Measurements from ENCODE around the gene PIGW. TPM values are rescaled to one million over a fixed set of nuclear protein-coding genes. Genes with fewer than 3 reads are reported as not detected.
A peak's percentile ranks its signal among the peaks of the same experiment; 100 is the strongest.

Gene PIGW
- total and polyA plus RNA-seq, 2 experiments from 2014 or later: 10.2 to 10.8 TPM

DNA sequence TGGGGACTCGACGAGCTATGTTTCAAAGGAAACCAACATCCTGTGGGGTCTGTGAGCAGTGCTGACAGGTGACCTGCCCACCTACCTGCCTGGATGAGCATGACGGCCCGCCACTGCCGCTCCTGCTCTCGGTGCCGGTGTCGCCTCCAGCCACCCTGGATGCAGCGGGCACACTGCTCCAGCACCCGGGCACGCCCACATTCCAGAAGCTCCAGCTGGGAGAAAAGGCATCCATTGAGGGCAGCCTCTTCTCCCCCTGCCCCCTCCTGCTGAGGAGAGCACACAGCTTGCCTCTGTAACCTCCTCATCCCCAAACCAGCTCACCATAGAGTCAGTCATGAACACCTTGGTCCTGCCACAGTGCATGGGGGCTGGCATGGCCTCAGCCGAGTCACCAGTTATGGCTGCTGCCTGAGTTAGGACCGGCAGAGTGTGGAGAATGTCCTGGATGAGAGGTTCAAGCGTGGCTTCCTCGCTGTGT is 34.0 kb upstream of the PIGW start:
- Histone ChIP-seq H2AFZ (no peak overlapping the region), H3K4me1 (ENCODE audit: insufficient read depth) (no peaks in the 10 kb centered on the region), H3K4me2 (no peak overlapping the region), H3K27ac (no peak overlapping the region), H3K4me3 (no peak overlapping the region), H4K20me1 (ENCODE audit: insufficient read depth, poor library complexity, severe bottlenecking) (no peaks in the 10 kb centered on the region), H3K79me2 (no peaks in the 10 kb centered on the region), H3K36me3 (replicated peaks; ENCODE audit: insufficient read depth, low read depth) (no peaks in the 10 kb centered on the region), H3K9me2 (replicated peaks; ENCODE audit: insufficient read depth) (no peaks in the 10 kb centered on the region), H3K9me3 (ENCODE audit: low read depth) (no peaks in the 10 kb centered on the region), H3K27me3 (no peaks in the 10 kb centered on the region)
- DNase-seq (ENCODE audit: low spot score): peak; percentile 2
- 95% methylated on average over 15 of the region's 15 CpGs for WGBS (ENCODE audit: low lambda C conversion rate, missing lambda C conversion rate)
- TF ChIP-seq, protein P1, sequence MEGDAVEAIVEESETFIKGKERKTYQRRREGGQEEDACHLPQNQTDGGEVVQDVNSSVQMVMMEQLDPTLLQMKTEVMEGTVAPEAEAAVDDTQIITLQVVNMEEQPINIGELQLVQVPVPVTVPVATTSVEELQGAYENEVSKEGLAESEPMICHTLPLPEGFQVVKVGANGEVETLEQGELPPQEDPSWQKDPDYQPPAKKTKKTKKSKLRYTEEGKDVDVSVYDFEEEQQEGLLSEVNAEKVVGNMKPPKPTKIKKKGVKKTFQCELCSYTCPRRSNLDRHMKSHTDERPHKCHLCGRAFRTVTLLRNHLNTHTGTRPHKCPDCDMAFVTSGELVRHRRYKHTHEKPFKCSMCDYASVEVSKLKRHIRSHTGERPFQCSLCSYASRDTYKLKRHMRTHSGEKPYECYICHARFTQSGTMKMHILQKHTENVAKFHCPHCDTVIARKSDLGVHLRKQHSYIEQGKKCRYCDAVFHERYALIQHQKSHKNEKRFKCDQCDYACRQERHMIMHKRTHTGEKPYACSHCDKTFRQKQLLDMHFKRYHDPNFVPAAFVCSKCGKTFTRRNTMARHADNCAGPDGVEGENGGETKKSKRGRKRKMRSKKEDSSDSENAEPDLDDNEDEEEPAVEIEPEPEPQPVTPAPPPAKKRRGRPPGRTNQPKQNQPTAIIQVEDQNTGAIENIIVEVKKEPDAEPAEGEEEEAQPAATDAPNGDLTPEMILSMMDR (IDR thresholded peaks at IDR 0.05; ENCODE audit: poor library complexity): no peak
- TF ChIP-seq EZH2phosphoT487 (IDR thresholded peaks at IDR 0.05; ENCODE audit: low read depth, severe bottlenecking, unreplicated experiment) (no peak), EZH2 (IDR thresholded peaks at IDR 0.05; ENCODE audit: borderline replicate concordance) (no peak)

DNA sequence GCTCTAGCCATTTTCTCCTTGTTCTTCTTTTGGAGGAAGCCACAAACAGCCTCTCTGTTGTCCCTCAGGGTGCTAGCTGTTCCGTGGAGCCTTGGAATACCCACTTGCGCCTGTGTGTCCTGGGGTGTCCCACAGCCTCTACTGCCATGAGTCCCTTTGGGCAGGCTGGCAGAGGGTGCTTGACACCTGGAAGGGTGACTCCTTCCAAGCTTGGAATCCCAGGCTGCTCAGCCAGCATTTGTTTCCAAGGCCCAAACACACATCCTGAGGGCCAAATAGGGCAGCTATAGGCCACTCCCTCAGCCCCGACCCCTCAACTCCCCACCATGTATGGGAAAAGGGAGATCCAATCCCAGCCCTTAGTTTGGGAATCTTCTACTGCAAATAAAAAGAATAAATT is 33.4 kb upstream of the PIGW start:
- H4K20me1 ChIP-seq (ENCODE audit: insufficient read depth, poor library complexity, severe bottlenecking): no peaks in the 10 kb centered on the region
- no peaks in the 10 kb centered on the region for H3K27me3 ChIP-seq
- H3K4me1 ChIP-seq (ENCODE audit: insufficient read depth): no peaks in the 10 kb centered on the region
- no peak overlapping the region for H3K27ac ChIP-seq
- WGBS (ENCODE audit: low lambda C conversion rate, missing lambda C conversion rate): 95% methylated on average over 3 of the region's 3 CpGs
- H3K79me2 ChIP-seq: no peaks in the 10 kb centered on the region
- H3K9me2 ChIP-seq (replicated peaks; ENCODE audit: insufficient read depth): no peaks in the 10 kb centered on the region
- DNase-seq (ENCODE audit: low spot score): peak; percentile 2
- H2AFZ ChIP-seq: no peak overlapping the region
- H3K9me3 ChIP-seq (ENCODE audit: low read depth): no peaks in the 10 kb centered on the region
- no peak overlapping the region for H3K4me3 ChIP-seq
- H3K36me3 ChIP-seq (replicated peaks; ENCODE audit: insufficient read depth, low read depth): no peaks in the 10 kb centered on the region
- no peak overlapping the region for H3K4me2 ChIP-seq
- TF ChIP-seq EZH2phosphoT487 (IDR thresholded peaks at IDR 0.05; ENCODE audit: low read depth, severe bottlenecking, unreplicated experiment) (no peak), EZH2 (IDR thresholded peaks at IDR 0.05; ENCODE audit: borderline replicate concordance) (no peak)
- TF ChIP-seq, protein P1 (IDR thresholded peaks at IDR 0.05; ENCODE audit: poor library complexity): no peak

DNA sequence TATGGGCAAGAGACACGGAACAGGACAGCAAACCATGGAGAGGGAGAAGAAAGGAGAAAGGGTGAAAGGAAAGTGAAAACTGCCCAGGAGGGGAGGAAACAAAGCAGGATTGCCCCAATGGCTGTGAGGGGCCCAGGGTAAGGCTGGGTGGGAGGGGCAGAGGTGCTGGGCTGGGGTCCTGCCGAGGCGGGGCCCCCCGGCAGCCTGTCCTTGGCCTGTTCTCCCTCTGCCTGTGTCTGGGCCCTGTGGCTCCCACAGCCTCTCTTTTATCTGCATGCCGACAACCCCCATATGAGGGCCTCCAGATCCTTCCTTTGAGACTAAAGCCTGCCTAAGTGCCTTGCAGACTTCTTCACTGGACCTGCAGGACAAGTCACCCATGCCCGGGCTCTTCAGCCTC is 32.8 kb upstream of the PIGW start:
- peak; percentile 1 for DNase-seq (ENCODE audit: low spot score)
- no peak overlapping the region for H2AFZ ChIP-seq
- H3K4me1 ChIP-seq (ENCODE audit: insufficient read depth): no peaks in the 10 kb centered on the region
- H3K4me2 ChIP-seq: no peak overlapping the region
- H3K4me3 ChIP-seq: no peak overlapping the region
- H3K9me3 ChIP-seq (ENCODE audit: low read depth): no peaks in the 10 kb centered on the region
- no peaks in the 10 kb centered on the region for H3K79me2 ChIP-seq
- no peaks in the 10 kb centered on the region for H3K36me3 ChIP-seq (replicated peaks; ENCODE audit: insufficient read depth, low read depth)
- no peak overlapping the region for H3K27ac ChIP-seq
- WGBS (ENCODE audit: low lambda C conversion rate, missing lambda C conversion rate): 96% methylated on average over 6 of the region's 6 CpGs
- no peaks in the 10 kb centered on the region for H4K20me1 ChIP-seq (ENCODE audit: insufficient read depth, poor library complexity, severe bottlenecking)
- no peaks in the 10 kb centered on the region for H3K9me2 ChIP-seq (replicated peaks; ENCODE audit: insufficient read depth)
- TF ChIP-seq EZH2phosphoT487 (IDR thresholded peaks at IDR 0.05; ENCODE audit: low read depth, severe bottlenecking, unreplicated experiment) (no peak), EZH2 (IDR thresholded peaks at IDR 0.05; ENCODE audit: borderline replicate concordance) (no peak)
- TF ChIP-seq, protein P1 (IDR thresholded peaks at IDR 0.05; ENCODE audit: poor library complexity): no peak
- no peaks in the 10 kb centered on the region for H3K27me3 ChIP-seq

All from hepatocyte (in vitro differentiated cells).